H4 (cell line): ENCODE results near the gene MAMLD1. TPM values are rescaled to one million over a fixed set of nuclear protein-coding genes. Genes with fewer than 3 reads are reported as not detected.

Experiments used
- DNase-seq: peaks from one replicate; pipeline ENCODE4 v3.0.0-alpha.2; 2015; ENCODE audit warnings: low spot score
- total RNA-seq: library from RNA; depleted of rRNA; stranded (reverse); fragments of >200 nt; shearing (Covaris generic); gene quantifications from 2 replicates; pipeline ENCODE4 v1.2.3, GENCODE V29; 2014

Gene MAMLD1
- total RNA-seq, 1 experiment from 2014 or later: 0.35 TPM

GRCh38 chrX:150352581-150352980 lies 10.5 kb upstream of the MAMLD1 start:
- DNase-seq: peak; percentile 19

GRCh38 chrX:150355913-150356312 lies 7.2 kb upstream of the MAMLD1 start:
- no peak for DNase-seq

- DNase-seq: no peak
Measured at GRCh38 chrX:150357790-150358189, 5.3 kb upstream of the MAMLD1 start.

GRCh38 chrX:150358651-150359050 lies 4.5 kb upstream of the MAMLD1 start:
- DNase-seq: no peak

GRCh38 chrX:150360331-150360730 lies 2.8 kb upstream of the MAMLD1 start:
- DNase-seq: no peak

- DNase-seq: no peak
Measured at GRCh38 chrX:150361070-150361776, 1.9 kb upstream of the MAMLD1 start.

GRCh38 chrX:150361777-150362351 lies 1.3 kb upstream of the MAMLD1 start:
- DNase-seq: no peak

GRCh38 chrX:150363561-150364346 lies 637 bp downstream of the MAMLD1 start:
- peak; percentile 24 for DNase-seq

GRCh38 chrX:150364347-150365050 lies 1.4 kb downstream of the MAMLD1 start:
- DNase-seq: no peak

- DNase-seq: no peak
Measured at GRCh38 chrX:150365051-150365989, 2.2 kb downstream of the MAMLD1 start.

- no peak for DNase-seq
Measured at GRCh38 chrX:150365990-150366911, 3.1 kb downstream of the MAMLD1 start.

GRCh38 chrX:150366951-150367545 lies 3.9 kb downstream of the MAMLD1 start:
- no peak for DNase-seq

- no peak for DNase-seq
Measured at GRCh38 chrX:150370589-150371312, 7.6 kb downstream of the MAMLD1 start.

- DNase-seq: no peak
Measured at GRCh38 chrX:150371877-150372276, 8.8 kb downstream of the MAMLD1 start.

- DNase-seq: no peak
Measured at GRCh38 chrX:150372280-150372679, 9.2 kb downstream of the MAMLD1 start.

- DNase-seq: no peak
Measured at GRCh38 chrX:150372756-150373155, 9.6 kb downstream of the MAMLD1 start.

- no peak for DNase-seq
Measured at GRCh38 chrX:150375243-150375770, 12.2 kb downstream of the MAMLD1 start.

GRCh38 chrX:150377005-150377404 lies 13.9 kb downstream of the MAMLD1 start:
- no peak for DNase-seq

GRCh38 chrX:150405006-150405405 lies 41.9 kb downstream of the MAMLD1 start:
- no peak for DNase-seq
